HCT116 (cell line): ENCODE results near the gene DBR1. TPM values are rescaled to one million over a fixed set of nuclear protein-coding genes. Genes with fewer than 3 reads are reported as not detected.

Source experiments
- ATAC-seq: fragments of 200-7000 bp; cut with Tn5 transposase; 2 replicates; pipeline ENCODE4 v1.9.1; 2020; ENCODE audit warnings: mild to moderate bottlenecking, moderate library complexity
- BruUV-seq: library from RNA; stranded (reverse); fragments of 400-500 nt; replicated peaks from 2 replicates; lab custom pipeline; 2021; lab: Mats Ljungman, UMichigan
- CTCF ChIA-PET: fragments of 300-600 bp; sonication (Branson Sonifier 250); formaldehyde crosslinking; loops from one replicate; lab custom pipeline; 2021; ENCODE audit warnings: antibody characterized with exemption; lab: Charles Lee
- POLR2A ChIA-PET: fragments of 300-600, 350-600 bp; sonication (Branson Sonifier 250); formaldehyde crosslinking; loops from one replicate; lab custom pipeline; 2021; ENCODE audit warnings: antibody characterized with exemption; lab: Charles Lee
- RAD21 ChIA-PET, 2 experiments: fragments of 300-600 bp; sonication (Branson Sonifier 250); formaldehyde crosslinking; loops; one replicate each; lab custom pipeline; 2023; ENCODE audit warnings: low total read pairs in 2 of 2; ENCODE audit not compliant: uncharacterized antibody in 2 of 2, unreplicated experiment in 2 of 2, low non-redundant PET in 1 of 2; lab: Charles Lee
- DNase-seq: peaks from one replicate; pipeline ENCODE4 v3.0.0-alpha.2; 2010; ENCODE audit warnings: low read depth, low spot score
- H2AFZ ChIP-seq: fragments of 200-600 bp; shearing (Covaris generic), sonication (generic); 2 replicates; pipeline ENCODE4 v1.6.1; 2017; ENCODE audit warnings: low read depth, mixed run types, mixed read lengths, antibody characterized with exemption, low read length; ENCODE audit not compliant: poor library complexity, severe bottlenecking
- H3K27ac ChIP-seq: 2 replicates; pipeline ENCODE4 v1.5.1; 2012; ENCODE audit warnings: low read depth, low read length
- H3K27me3 ChIP-seq: fragments of 200-600 bp; sonication (generic); 2 replicates; pipeline ENCODE4 v1.6.1; 2016; ENCODE audit warnings: mixed run types, low read length, mixed read lengths; ENCODE audit not compliant: insufficient read depth
- H3K36me3 ChIP-seq, 2 experiments: fragments of 200-500 bp in 1 of 2; fragments of 200-600 bp in 1 of 2; sonication (Bioruptor generic) in 1 of 2; sonication (generic) in 1 of 2; 2 replicates each; pipeline versions ENCODE4 v1.5.1 to v1.6.1; 2014 to 2016; ENCODE audit warnings: low read length in 2 of 2, inconsistent platforms in 1 of 2, mixed read lengths in 1 of 2, mixed run types in 1 of 2; ENCODE audit not compliant: insufficient read depth in 2 of 2, control insufficient read depth in 1 of 2
- H3K4me1 ChIP-seq, 2 experiments: fragments of 200-600 bp in 1 of 2; sonication (generic) in 1 of 2; 2 replicates each; pipeline versions ENCODE4 v1.5.1 to v1.6.1; 2012 to 2017; ENCODE audit warnings: low read length in 2 of 2, inconsistent platforms in 1 of 2, mild to moderate bottlenecking in 1 of 2, mixed read lengths in 1 of 2, mixed run types in 1 of 2, moderate library complexity in 1 of 2; ENCODE audit not compliant: insufficient read depth in 2 of 2, control insufficient read depth in 1 of 2
- H3K4me2 ChIP-seq: fragments of 200-600 bp; sonication (generic); 2 replicates; pipeline ENCODE4 v1.6.1; 2017; ENCODE audit warnings: mixed run types, low read length, mixed read lengths
- H3K4me3 ChIP-seq, 2 experiments: fragments of 200-600 bp in 1 of 2; sonication (generic) in 1 of 2; replicated peaks in 1 of 2; 2 replicates each; pipeline ENCODE4 v1.5.1; 2011 to 2016; ENCODE audit warnings: low read length in 2 of 2, control low read depth in 1 of 2, low read depth in 1 of 2, mild to moderate bottlenecking in 1 of 2, mixed read lengths in 1 of 2, mixed run types in 1 of 2
- H3K79me2 ChIP-seq: fragments of 200-600 bp; sonication (generic); 2 replicates; pipeline ENCODE4 v1.6.1; 2017; ENCODE audit warnings: mild to moderate bottlenecking, mixed run types, low read length, moderate library complexity, mixed read lengths; ENCODE audit not compliant: insufficient read depth
- H3K9ac ChIP-seq: fragments of 200-600 bp; sonication (generic); 2 replicates; pipeline ENCODE4 v1.6.1; 2016; ENCODE audit warnings: low read length, mixed read lengths
- H3K9me2 ChIP-seq: fragments of 200-600 bp; sonication (generic), shearing (Covaris generic); 2 replicates; pipeline ENCODE4 v1.6.1; 2017; ENCODE audit warnings: mixed run types, mild to moderate bottlenecking, moderate library complexity; ENCODE audit not compliant: insufficient read depth
- H3K9me3 ChIP-seq, 2 experiments: fragments of 200-500 bp in 1 of 2; fragments of 200-600 bp in 1 of 2; sonication (Bioruptor generic) in 1 of 2; sonication (generic) in 1 of 2; 2 replicates each; pipeline ENCODE4 v1.6.1; 2014 to 2017; ENCODE audit warnings: low read length in 2 of 2, mixed read lengths in 2 of 2, inconsistent platforms in 1 of 2, low read depth in 1 of 2, mild to moderate bottlenecking in 1 of 2, mixed run types in 1 of 2, moderate library complexity in 1 of 2; ENCODE audit not compliant: control insufficient read depth in 1 of 2, insufficient read depth in 1 of 2
- H4K20me1 ChIP-seq: fragments of 200-600 bp; sonication (generic), shearing (Covaris generic); 2 replicates; pipeline ENCODE4 v1.6.1; 2017; ENCODE audit warnings: mixed run types, mild to moderate bottlenecking, moderate library complexity; ENCODE audit not compliant: insufficient read depth
- JUND ChIP-seq: IDR thresholded peaks from 2 replicates; pipeline ENCODE4 v1.6.1; 2012
- POLR2AphosphoS5 ChIP-seq: IDR thresholded peaks from 2 replicates; pipeline ENCODE4 v1.6.1; 2011; ENCODE audit warnings: mild to moderate bottlenecking, low read depth, low read length, moderate library complexity
- SIN3A ChIP-seq: IDR thresholded peaks from 2 replicates; pipeline ENCODE4 v1.6.1; 2012; ENCODE audit warnings: low read depth
- ZFX ChIP-seq: fragments of 450-650 bp; IDR thresholded peaks from 2 replicates; pipeline ENCODE4 v1.6.1; 2017
- intact Hi-C: fragments of 100-400 bp; cut with micrococcal nuclease; formaldehyde crosslinking; loops from 2 replicates; pipeline ENCODE4 v1.10.0; 2022
- total RNA-seq: library from RNA; stranded (reverse); gene quantifications from one replicate; pipeline ENCODE4 v1.2.1, GENCODE V29; 2021; ENCODE audit not compliant: unreplicated experiment
- TF ChIP-seq, protein P1 (sequence below): IDR thresholded peaks from 2 replicates; pipeline ENCODE4 v1.6.1; 2012; ENCODE audit warnings: low read depth
- TF ChIP-seq, protein P2 (sequence below), 3 experiments: fragments of 200-600 bp in 1 of 3; sonication (generic) in 1 of 3; IDR thresholded peaks in 2 of 3; conservative IDR thresholded peaks in 1 of 3; 2 replicates each; pipeline ENCODE4 v1.5.1; 2012 to 2017; ENCODE audit warnings: low read depth in 2 of 3, low read length in 2 of 3, antibody characterized with exemption in 1 of 3, borderline replicate concordance in 1 of 3, control low read depth in 1 of 3, mild to moderate bottlenecking in 1 of 3, mixed read lengths in 1 of 3, mixed run types in 1 of 3, moderate library complexity in 1 of 3; ENCODE audit not compliant: insufficient read depth in 1 of 3
- TF ChIP-seq, protein P3 (sequence below): IDR thresholded peaks from 2 replicates; pipeline ENCODE4 v1.6.1; 2012

Gene DBR1
- total RNA-seq, 1 experiment from 2014 or later, result 21.6 TPM

DNA sequence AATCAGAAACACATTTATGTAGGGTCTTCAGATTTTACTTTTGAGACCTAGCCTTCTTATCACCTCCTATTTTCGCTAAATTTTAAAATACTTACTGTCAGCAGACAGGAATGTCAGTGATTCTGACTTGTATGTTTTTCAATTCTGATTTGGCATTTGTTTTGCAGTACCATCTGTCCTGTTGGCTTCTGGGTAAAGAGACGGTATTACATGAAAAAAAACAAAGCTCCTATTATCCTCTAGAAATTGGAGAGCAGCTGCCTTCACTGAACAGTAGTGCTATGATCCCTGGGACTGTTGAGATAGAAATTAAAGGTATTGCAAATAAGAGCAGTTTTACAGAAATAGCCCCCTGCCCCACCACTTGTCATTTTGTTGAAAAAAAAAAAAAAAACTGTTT is 20.8 kb upstream of the DBR1 start:
- no peaks in the 10 kb centered on the region for H3K4me1 ChIP-seq
- DNase-seq (no peak), ATAC-seq (no peak)
- H3K9ac ChIP-seq, result no peak overlapping the region
- H2AFZ ChIP-seq, result no peak overlapping the region
- ChIA-PET RAD21 (no interaction called here), CTCF (no interaction called here), POLR2A (interaction anchor here (0.7 kb wide), 1 partner anchor 666 kb away, joined by 3 read pairs; no protein-coding TSS in a partner anchor)
- no peaks in the 10 kb centered on the region for H3K9me3 ChIP-seq
- BruUV-seq, result no TSS peak
- H4K20me1 ChIP-seq, result peaks cover 33% of the 10 kb centered on the region; the same call in 1 of the 2 replicates
- no peak overlapping the region for H3K4me2 ChIP-seq
- peaks cover 0 to 4% of the 10 kb centered on the region in 2 experiments; a peak in 1 of 4 replicates for H3K36me3 ChIP-seq
- no peaks in the 10 kb centered on the region for H3K27me3 ChIP-seq
- no peak overlapping the region for H3K27ac ChIP-seq
- intact Hi-C loops, result no loop called here
- no peak overlapping the region for H3K4me3 ChIP-seq
- peaks cover 88% of the 10 kb centered on the region for H3K79me2 ChIP-seq
- H3K9me2 ChIP-seq, result no peaks in the 10 kb centered on the region
- TF ChIP-seq SIN3A, result no peak
- TF ChIP-seq ZFX, result no peak
- TF ChIP-seq, protein P1, sequence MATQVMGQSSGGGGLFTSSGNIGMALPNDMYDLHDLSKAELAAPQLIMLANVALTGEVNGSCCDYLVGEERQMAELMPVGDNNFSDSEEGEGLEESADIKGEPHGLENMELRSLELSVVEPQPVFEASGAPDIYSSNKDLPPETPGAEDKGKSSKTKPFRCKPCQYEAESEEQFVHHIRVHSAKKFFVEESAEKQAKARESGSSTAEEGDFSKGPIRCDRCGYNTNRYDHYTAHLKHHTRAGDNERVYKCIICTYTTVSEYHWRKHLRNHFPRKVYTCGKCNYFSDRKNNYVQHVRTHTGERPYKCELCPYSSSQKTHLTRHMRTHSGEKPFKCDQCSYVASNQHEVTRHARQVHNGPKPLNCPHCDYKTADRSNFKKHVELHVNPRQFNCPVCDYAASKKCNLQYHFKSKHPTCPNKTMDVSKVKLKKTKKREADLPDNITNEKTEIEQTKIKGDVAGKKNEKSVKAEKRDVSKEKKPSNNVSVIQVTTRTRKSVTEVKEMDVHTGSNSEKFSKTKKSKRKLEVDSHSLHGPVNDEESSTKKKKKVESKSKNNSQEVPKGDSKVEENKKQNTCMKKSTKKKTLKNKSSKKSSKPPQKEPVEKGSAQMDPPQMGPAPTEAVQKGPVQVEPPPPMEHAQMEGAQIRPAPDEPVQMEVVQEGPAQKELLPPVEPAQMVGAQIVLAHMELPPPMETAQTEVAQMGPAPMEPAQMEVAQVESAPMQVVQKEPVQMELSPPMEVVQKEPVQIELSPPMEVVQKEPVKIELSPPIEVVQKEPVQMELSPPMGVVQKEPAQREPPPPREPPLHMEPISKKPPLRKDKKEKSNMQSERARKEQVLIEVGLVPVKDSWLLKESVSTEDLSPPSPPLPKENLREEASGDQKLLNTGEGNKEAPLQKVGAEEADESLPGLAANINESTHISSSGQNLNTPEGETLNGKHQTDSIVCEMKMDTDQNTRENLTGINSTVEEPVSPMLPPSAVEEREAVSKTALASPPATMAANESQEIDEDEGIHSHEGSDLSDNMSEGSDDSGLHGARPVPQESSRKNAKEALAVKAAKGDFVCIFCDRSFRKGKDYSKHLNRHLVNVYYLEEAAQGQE, result no peak
- no peak for TF ChIP-seq POLR2AphosphoS5
- TF ChIP-seq, protein P2, sequence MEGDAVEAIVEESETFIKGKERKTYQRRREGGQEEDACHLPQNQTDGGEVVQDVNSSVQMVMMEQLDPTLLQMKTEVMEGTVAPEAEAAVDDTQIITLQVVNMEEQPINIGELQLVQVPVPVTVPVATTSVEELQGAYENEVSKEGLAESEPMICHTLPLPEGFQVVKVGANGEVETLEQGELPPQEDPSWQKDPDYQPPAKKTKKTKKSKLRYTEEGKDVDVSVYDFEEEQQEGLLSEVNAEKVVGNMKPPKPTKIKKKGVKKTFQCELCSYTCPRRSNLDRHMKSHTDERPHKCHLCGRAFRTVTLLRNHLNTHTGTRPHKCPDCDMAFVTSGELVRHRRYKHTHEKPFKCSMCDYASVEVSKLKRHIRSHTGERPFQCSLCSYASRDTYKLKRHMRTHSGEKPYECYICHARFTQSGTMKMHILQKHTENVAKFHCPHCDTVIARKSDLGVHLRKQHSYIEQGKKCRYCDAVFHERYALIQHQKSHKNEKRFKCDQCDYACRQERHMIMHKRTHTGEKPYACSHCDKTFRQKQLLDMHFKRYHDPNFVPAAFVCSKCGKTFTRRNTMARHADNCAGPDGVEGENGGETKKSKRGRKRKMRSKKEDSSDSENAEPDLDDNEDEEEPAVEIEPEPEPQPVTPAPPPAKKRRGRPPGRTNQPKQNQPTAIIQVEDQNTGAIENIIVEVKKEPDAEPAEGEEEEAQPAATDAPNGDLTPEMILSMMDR (IDR thresholded peaks at IDR 0.05 in 2 of 3, conservative IDR thresholded peaks at IDR 0.05 in 1 of 3; ENCODE audit: borderline replicate concordance in 1 of 3, insufficient read depth in 1 of 3, low read depth in 2 of 3, low read length in 2 of 3), result no peak
- TF ChIP-seq, protein P3, sequence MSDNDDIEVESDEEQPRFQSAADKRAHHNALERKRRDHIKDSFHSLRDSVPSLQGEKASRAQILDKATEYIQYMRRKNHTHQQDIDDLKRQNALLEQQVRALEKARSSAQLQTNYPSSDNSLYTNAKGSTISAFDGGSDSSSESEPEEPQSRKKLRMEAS, result no peak
- no peak for TF ChIP-seq JUND
- TF ChIP-seq, all 23 proteins: peak for 0
